HepG2 (cell line): ENCODE results near the gene TIA1. TPM values are rescaled to one million over a fixed set of nuclear protein-coding genes. Genes with fewer than 3 reads are reported as not detected.
A peak's percentile ranks its signal among the peaks of the same experiment; 100 is the strongest.

Source experiments
- CBFB ChIP-seq: sonication (generic); formaldehyde crosslinking; IDR thresholded peaks from 2 replicates; pipeline ENCODE4 v1.4.0; 2020; ENCODE audit warnings: missing genetic modification reagents
- HDAC1 ChIP-seq: sonication (generic); formaldehyde crosslinking; IDR thresholded peaks from 2 replicates; pipeline ENCODE4 v1.5.1; 2020; ENCODE audit warnings: mild to moderate bottlenecking, missing genetic modification reagents
- HMGXB4 ChIP-seq, 2 experiments: sonication (generic) in 1 of 2; formaldehyde crosslinking in 1 of 2; IDR thresholded peaks; 2 replicates each; pipeline versions ENCODE4 v1.4.0 to v1.6.1; 2018 to 2020; ENCODE audit warnings: missing genetic modification reagents in 2 of 2, borderline replicate concordance in 1 of 2, low read depth in 1 of 2, mild to moderate bottlenecking in 1 of 2, missing biosample characterization in 1 of 2
- HOMEZ ChIP-seq: IDR thresholded peaks from 2 replicates; pipeline ENCODE4 v1.6.1; 2016; ENCODE audit warnings: low read depth
- MIER3 ChIP-seq: IDR thresholded peaks from 2 replicates; pipeline ENCODE4 v1.6.1; 2016; ENCODE audit warnings: missing compliant biosample characterization, borderline replicate concordance
- NAIF1 ChIP-seq: sonication (generic); formaldehyde crosslinking; IDR thresholded peaks from 2 replicates; pipeline ENCODE4 v1.5.0; 2020; ENCODE audit warnings: mild to moderate bottlenecking, missing genetic modification reagents, borderline replicate concordance
- NCOR1 ChIP-seq: fragments of 200-600 bp; sonication (generic); IDR thresholded peaks from 2 replicates; pipeline ENCODE4 v1.7.0; 2017; ENCODE audit warnings: antibody characterized with exemption, low read length, borderline replicate concordance
- PRDM4 ChIP-seq: sonication (generic); formaldehyde crosslinking; IDR thresholded peaks from 2 replicates; pipeline ENCODE4 v1.9.0; 2021; ENCODE audit warnings: missing genetic modification reagents, borderline replicate concordance
- SMARCE1 ChIP-seq: fragments of 450-650 bp; IDR thresholded peaks from 2 replicates; pipeline ENCODE4 v1.6.1; 2017; ENCODE audit warnings: borderline replicate concordance
- TFE3 ChIP-seq: IDR thresholded peaks from 2 replicates; pipeline ENCODE4 v1.6.1; 2016
- TRIM24 ChIP-seq: sonication (generic); formaldehyde crosslinking; IDR thresholded peaks from 2 replicates; pipeline ENCODE4 v1.8.0; 2022; ENCODE audit warnings: mild to moderate bottlenecking, missing genetic modification reagents
- YEATS4 ChIP-seq: sonication (generic); formaldehyde crosslinking; IDR thresholded peaks from 2 replicates; pipeline ENCODE4 v1.4.0; 2020; ENCODE audit warnings: missing genetic modification reagents, borderline replicate concordance
- ZBED4 ChIP-seq: sonication (generic); formaldehyde crosslinking; IDR thresholded peaks from 2 replicates; pipeline ENCODE4 v1.4.0; 2020; ENCODE audit warnings: missing genetic modification reagents, borderline replicate concordance
- ZNF317 ChIP-seq: sonication (generic); formaldehyde crosslinking; IDR thresholded peaks from 2 replicates; pipeline ENCODE4 v1.5.0; 2020; ENCODE audit warnings: mild to moderate bottlenecking, missing genetic modification reagents
- ZNF331 ChIP-seq: sonication (generic); formaldehyde crosslinking; IDR thresholded peaks from 2 replicates; pipeline ENCODE4 v1.4.0; 2020; ENCODE audit warnings: missing genetic modification reagents
- ZNF790 ChIP-seq: sonication (generic); formaldehyde crosslinking; IDR thresholded peaks from 2 replicates; pipeline ENCODE4 v1.8.0; 2022; ENCODE audit warnings: missing genetic modification reagents, mild to moderate bottlenecking, borderline replicate concordance
- polyA plus RNA-seq, 8 experiments: library from polyadenylated mRNA; depleted of rRNA in 3 of 8; stranded (reverse) in 7 of 8; unstranded in 1 of 8; fragments of >200 nt; fragmentation: Illumina TruSeq in 4 of 8; extraction: Trizol in 4 of 8; gene quantifications; 2 replicates each; pipeline versions ENCODE4 v1.2.1 to v1.2.3, GENCODE V29; 2011 to 2016; ENCODE audit warnings: low read depth in 4 of 8, missing spikeins in 1 of 8, mixed read lengths in 1 of 8; ENCODE audit not compliant: insufficient read depth in 1 of 8
- total RNA-seq, 5 experiments: library from RNA; depleted of rRNA; stranded (reverse); fragments of >200 nt; fragmentation: Illumina TruSeq; extraction: Trizol; gene quantifications; 2 replicates each; pipeline ENCODE4 v1.2.3, GENCODE V29; 2016; ENCODE audit warnings: low read depth in 1 of 5

The TIA1 gene
- total and polyA plus RNA-seq, 2 of the 13 experiments (the other 11 are each of a cell fraction or from before 2014, with no cell fraction given) = 209 to 319 TPM

- TF ChIP-seq PRDM4 (CRISPR knock-in tag) (no peak), ZBED4 (CRISPR knock-in tag) (no peak), ZNF331 (peak; percentile 56; the same call in 1 of the 2 replicates), MIER3 (CRISPR knock-in tag) (peak; percentile 81; the same call in 1 of the 2 replicates), NAIF1 (peak; percentile 29; the same call in 1 of the 2 replicates), ZNF790 (no peak), YEATS4 (CRISPR knock-in tag) (peak; percentile 64), HOMEZ (CRISPR knock-in tag) (peak; percentile 78; the same call in 1 of the 2 replicates), TFE3 (peak; percentile 62; the same call in 1 of the 2 replicates), HDAC1 (CRISPR knock-in tag) (peak; percentile 71), CBFB (CRISPR knock-in tag) (no peak), NCOR1 (peak; percentile 97), TRIM24 (CRISPR knock-in tag) (peak; percentile 25; the same call in 1 of the 2 replicates), ZNF317 (CRISPR knock-in tag) (peak; percentile 98), SMARCE1 (peak; percentile 9; the same call in 1 of the 2 replicates), HMGXB4 (CRISPR knock-in tag; IDR thresholded peaks at IDR 0.05; ENCODE audit: borderline replicate concordance in 1 of 2, low read depth in 1 of 2) (0 out of 4 replicates have a peak, but pooled peaks of 1 of the 2 experiments have one; percentile 23)
Observed at GRCh38 chr2:70188460-70188859, 60.0 kb downstream of the TIA1 start (continued).
